Activated CD8-positive, alpha-beta memory T cell treated with anti-CD3 and anti-CD28 coated beads for 1 hour (primary cell): ENCODE results near the gene ATG7.

Experiments
- DNase-seq, 2 donors: peaks; one replicate each; pipeline ENCODE4 v3.0.0-alpha.2; 2020; ENCODE audit warnings: low read depth in 1 of 2; ENCODE audit errors: extremely low read depth in 1 of 2

Gene ATG7

DNA sequence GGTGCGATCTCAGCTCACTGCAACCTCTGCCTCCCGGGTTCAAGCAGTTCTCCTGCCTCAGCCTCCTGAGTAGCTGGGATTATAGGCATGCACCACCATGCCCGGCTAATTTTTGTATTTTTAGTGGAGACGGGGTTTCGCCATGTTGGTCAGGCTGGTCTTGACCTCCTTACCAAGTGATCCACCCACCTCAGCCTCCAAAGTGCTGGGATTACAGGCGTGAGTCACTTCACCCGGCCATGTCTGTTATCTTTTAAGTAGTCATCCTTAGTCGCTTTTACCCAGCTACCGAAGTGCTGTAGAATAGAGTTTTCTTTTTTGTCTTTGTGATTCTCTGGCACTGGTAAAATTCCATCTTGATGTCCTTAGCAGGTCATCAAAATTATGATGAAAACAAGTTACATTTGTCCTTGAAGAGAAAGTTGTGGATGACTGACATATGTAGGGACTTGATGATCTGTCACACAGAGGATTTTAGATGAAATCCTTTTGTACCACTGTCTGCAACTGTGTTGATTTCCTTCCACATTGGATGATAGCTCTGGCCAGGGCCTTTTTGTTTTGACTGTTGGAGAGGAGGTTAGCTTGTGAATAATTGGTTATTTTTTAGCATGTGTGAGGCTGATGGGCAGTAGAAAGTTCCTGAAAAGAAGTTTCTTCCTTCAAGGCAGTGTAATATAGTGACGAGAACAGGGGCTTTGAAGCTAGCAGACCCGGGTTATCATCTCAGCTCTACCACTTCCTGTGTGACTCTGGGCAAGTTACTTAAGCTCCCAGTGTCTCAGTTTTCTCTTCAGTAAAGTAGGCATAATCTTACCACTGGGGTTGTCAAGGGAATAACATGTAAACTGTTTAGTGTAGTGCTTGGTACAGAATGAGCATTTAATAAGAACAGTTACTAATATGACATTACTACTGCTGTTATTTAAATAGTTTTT lies 18.8 kb downstream of the ATG7 start:
- DNase-seq: no peak

DNA sequence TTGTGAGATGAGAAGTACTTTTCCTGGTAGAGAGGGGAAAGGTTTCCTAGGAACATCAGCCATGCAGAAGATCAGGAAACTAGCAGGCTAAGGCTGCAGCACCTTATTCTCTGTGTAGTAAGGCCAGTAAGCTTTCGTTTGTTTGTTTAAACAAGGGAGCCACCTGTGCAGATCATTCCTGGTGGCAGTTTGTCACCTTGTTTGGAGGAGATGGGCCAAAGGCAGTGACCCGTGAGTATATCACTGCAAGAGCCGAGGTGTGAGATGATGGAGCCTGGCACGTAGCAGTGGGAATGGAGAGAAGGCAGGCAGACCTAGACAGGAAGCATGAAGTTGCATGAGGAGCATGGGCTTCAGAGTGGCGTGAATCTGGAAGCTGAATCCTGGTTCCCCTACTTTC lies 19.6 kb downstream of the ATG7 start:
- no peak for DNase-seq

DNA sequence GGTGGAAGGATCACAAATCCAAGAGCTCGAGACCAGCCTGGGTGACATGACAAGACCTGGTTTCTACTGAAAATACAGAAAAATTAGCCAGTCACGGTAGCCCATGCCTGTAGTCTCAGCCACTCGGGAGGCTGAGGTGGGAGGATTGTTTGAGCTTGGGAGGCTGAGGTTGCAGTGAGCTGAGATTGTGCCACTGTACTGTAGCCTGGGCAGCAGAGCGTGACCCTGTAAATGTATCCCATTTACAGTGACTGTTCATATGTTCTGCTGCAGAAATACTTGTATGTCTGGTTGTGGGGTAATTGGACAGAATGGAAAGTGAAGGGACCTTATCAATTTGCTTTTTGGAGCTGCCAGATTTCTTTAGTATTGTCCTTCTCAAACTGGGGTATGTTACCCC lies 24.9 kb downstream of the ATG7 start:
- no peak for DNase-seq

DNA sequence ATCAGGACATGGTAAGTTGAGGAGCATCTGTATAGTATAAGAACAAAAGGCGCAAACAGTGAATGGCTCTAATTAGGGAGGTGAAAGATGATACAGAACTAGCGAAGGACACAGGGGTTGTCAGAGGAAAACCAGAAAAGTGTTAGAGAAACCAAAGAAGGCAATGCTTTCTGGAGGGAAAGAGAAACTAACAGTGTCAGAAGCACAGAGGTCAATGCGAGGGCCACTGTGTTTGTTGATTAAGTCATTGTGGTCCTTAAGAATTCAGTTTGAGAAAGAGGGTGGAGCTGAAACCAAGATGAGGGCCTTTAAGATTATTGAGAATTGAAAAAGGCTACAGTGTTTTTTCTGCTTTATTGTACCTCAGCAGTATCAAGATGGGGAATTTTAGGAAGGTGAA lies 28.8 kb downstream of the ATG7 start:
- no peak for DNase-seq

DNA sequence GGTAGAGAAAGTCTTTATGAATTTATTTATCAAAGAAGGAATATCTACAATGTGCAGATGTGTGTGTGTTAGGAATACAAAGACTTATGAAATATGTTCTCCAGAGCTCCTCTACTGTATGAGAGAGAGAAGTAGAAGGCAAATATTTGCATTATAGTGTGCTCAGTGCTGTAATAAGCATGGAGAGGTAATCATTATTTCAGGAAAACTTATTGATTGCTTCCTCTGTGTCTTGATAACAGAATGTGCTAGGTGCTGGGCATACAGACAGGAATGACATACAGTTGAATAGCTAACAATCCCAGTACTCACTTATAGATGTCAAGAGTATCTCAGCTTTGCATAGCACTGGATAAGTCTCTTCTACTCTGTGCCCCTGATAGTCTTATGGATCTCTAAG lies 30.2 kb downstream of the ATG7 start:
- no peak for DNase-seq

DNA sequence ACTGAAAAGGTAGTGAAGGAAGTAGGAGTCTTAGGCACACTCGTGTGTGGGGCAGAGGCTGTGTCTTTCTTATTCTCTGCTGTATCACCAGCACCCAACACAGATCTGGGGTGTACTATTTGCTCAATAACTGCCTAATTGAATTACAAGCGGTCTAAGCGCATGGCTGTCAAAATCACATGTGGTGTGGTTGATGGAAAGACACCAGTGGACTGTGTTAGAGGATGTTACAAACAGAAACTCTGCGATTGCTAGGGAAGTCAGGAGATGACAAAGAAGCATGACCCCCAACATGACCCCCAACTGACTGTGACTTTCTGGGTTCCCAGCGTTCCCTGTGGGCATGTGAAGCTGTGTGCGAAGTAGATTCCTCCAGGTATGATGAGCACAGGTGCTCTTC lies 32.0 kb downstream of the ATG7 start:
- DNase-seq: no peak

DNA sequence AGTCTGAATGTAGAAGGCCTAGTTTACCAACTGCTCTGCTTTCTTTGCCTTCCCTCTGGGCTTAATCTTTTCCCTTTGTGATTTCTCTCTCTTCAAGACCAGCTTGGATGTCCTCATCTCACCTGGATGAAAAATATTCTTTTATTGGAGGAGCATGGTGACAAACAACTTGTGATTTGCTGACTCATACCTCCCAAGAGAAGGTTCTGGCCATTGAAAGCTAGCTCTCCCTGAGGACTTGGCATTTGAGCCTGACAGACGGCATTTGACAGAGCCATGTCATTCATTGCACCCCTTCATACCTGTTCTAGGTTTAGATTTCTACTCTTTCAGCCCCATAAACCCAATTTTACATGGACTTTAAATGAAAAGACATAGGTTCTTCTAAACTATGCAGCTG lies 33.3 kb downstream of the ATG7 start:
- DNase-seq: no peak

DNA sequence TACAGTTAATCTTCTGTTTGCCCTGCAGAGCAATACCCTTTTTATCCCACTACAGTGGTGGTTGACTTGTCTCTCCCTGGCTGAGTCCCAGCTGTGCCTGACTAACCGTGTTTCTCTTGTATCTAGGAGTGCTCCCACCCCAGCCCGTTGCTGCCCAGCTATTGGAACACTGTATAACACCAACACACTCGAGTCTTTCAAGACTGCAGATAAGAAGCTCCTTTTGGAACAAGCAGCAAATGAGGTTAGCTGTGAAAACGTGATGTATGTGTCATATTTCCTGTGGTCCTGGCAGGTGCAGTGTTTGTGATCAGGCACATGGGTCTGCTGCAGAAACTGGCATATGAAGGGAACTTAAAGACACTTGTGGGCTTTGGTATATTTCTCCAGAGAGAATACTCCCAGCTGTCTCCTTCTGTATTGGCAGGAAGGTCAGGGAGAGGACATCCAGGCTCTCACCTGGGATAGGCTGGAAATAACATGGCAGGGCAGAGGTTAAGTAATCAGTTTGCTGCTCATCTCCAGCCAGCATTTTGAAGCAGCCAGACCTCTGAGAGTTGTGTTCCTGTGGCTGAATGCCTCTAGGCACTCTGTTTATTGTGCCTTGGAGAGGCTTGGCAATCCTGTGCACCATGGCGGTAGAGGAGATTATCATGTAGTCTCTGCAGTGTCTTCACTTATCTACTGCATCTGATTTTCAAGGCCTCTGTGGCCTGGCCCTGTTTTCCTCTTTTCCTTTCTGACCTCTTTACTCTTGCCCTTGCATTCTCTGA lies 34.8 kb downstream of the ATG7 start:
- DNase-seq: no peak

DNA sequence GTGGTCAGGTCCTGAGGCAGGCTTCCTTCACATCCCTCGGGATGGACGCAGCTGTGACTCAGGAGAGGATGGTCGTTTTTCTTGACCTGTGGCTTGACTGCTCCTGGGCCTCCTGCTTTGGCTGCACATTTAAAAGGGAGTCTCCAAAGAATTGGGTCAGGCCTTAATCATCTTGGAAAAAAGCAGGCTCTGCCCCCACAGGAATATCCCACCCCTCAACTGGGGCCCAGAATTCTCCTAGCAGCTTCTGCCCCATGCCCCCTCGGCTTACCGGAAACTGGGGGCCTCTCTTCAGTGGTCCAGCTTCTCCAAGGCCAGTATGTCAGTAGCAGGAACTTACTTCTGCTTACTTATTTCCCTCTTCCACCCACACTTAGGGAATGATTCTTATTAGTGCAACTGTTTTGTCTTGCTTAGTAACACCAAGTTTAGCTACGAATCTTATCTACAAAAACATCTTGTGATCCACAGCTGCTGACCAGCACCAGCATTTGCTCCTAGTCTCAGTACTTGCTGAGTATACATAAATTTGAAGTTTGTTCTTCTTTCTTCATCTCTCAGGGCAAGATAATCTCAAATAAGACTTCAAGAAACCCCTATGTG lies 35.7 kb downstream of the ATG7 start:
- no peak for DNase-seq

DNA sequence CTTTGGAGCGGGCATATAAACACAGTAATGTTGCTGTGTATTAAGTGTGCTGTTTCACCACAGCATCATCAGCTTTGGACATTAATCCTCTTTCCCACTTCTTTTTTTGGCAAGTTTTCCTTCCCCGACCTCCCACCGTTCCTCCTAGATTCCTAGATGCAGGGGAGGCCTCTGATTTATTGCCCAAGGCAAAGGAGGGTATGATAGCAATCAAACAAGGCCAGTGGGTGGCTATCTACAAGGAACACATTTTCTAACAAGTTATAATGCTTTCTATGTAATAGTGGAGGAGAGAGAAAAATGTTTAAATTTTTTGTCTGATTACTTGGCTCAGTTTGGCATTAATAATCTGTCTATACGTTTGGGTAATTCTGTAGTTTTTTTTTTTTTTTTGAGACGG lies 38.1 kb downstream of the ATG7 start:
- no peak for DNase-seq

DNA sequence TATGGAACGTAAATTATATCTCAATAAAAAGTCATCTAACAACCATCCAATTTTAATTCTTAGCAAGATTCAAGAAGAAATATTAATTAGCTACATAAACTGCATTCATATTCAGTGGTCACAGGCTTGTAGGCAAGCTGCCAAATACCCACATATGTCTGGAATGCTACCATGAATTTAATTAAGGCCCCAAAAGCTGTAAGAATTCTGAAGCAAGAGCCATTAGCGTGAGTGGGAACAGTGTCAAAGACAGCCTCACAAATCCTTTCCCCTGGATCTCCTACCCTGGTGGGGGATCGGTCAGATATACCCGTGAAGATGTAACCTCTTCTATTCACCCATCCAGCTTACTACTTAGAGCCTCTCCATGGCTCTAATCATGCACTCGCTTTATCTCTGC lies 40.0 kb downstream of the ATG7 start:
- DNase-seq: no peak

DNA sequence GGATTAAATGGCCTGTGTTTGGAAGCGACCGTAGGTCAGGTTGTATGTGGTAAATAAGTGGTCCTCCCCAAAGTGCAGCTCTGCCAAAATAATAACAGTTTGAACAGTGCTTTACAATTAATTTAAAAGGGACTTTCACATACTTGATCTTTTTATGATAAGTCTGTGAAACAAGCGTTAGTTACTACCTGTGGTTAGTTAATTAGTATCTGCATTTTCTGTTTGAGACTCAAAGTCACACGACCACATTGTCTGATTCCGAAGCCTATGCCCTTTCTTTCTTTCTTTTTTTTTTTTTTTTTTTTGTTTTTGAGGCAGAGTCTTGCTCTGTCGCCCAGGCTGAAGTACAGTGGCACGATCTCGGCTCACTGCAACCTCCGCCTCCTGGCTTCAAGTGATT lies 45.1 kb downstream of the ATG7 start:
- DNase-seq: no peak

DNA sequence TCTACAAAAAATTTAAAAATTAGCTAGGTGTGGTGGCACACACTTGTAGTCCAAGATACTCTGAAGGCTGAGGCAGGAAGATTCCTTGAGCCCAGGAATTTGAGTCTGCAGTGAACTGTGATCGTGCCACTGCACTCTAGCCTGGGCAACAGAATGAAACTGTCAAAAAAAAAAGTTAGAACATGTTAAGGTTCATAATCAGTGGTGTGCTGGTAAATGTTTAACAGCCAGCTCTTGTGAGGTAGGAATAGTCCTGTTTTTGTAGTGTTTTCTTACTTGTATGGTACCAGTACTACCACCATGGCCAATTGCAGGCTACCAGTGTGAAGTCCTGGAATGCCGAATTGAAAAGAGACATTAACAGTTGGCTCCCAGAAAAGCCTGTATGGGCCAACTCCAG lies 50.7 kb downstream of the ATG7 start:
- DNase-seq: no peak

DNA sequence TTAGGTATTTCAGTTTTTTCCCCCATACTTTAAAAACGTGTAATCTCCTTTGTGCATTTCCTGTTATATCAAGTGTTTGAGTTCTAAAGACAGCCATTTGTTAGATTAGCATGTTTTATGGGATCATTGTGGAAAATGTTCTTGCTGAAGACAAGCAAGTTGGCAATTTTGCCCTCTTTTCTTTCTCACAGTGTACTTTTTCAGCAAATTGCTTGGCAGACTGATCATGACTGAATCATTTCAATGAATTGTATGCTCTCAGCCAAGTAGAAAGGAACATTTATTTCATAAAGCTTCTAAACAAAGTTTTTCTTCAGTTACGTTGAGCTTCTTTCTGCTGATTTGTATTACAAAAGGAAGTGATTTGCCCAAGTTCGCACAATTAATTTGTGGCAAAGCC lies 51.6 kb downstream of the ATG7 start:
- DNase-seq: no peak

DNA sequence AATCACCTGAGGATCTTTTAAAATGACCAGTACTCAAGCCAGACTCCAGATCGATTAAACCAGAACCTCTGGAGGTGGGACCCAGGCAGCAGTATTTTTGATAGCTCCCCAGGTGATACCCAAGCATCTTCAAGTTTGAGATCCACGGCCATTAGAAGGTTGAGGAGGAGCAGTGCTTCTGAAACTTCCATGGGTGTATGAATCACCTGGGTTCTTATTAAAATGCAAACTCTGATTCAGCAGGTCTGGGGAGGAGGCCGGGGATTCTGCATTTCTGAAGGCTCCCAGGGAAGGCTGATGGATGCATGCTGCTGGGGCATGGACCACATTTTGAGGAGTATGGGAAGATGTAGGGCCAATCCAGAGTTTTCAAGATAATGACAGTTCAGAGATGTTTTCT lies 55.4 kb downstream of the ATG7 start:
- DNase-seq: no peak

DNA sequence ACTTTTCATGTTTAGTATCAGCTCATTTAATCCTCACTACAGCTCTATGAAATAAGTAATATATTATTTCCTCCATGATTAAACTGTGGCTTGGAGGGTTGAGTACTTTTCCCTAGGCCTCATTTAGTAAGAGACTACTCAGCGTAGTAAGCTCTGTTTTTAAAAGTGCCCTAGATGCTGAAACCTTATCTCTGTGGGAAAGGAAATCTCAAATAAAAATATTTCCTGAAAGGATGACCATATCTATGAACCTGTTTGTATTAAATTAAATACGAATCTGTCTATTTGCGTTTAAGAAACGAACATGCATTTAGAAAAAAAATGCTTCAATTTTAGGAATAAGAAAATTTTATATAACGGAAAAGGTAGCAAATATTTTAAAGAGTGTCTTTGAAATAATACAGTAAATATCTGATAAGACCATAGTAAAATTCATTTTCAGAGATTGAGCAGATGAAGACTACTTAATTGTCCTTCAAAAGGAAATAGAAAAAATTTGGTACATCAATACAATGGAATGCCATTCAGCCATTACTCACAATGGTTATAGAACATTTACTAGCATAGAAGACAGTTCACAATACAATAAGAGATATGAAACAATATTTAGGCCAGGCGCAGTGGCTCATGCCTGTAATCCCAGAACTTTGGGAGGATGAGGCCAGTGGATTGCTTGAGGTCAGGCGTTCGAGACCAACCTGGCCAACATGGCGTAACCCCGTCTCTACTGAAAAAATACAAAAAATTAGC lies 56.2 kb downstream of the ATG7 start:
- no peak for DNase-seq

DNA sequence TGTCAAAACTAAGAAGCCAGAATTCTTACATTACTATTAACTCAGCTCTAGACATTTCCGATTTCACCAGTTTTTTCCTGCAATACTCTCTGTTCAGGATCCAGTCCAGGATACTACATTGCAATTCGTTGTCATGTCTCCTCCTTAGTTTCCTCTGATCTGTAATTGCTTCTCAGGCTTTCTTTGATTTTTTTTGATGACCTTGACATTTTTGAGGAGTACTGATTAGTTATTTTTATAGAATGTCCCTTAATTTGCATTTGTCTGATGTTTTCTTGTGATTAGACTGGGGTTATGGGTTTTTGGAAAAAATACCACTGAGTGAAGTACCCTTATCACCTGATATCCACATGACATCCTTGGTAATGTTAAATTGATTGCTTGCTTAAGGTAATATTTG lies 57.6 kb downstream of the ATG7 start:
- DNase-seq: no peak

DNA sequence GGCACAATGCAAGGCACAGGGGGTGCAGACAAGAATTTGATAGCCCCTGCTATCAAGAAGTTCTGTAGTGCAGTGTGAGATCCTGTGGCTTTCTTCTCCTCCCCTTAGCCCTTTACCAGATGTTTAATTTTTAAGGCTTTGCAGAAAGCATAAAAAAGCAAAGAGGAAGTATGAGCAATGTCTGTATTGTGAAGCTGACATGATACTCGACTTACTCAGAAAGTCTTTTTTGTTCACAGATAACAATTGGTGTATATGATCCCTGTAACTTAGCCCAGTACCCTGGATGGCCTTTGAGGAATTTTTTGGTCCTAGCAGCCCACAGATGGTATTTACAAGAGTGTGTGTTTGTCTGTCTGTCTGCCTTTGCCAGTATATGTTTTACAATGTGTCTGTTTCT lies 58.9 kb downstream of the ATG7 start:
- DNase-seq: no peak

DNA sequence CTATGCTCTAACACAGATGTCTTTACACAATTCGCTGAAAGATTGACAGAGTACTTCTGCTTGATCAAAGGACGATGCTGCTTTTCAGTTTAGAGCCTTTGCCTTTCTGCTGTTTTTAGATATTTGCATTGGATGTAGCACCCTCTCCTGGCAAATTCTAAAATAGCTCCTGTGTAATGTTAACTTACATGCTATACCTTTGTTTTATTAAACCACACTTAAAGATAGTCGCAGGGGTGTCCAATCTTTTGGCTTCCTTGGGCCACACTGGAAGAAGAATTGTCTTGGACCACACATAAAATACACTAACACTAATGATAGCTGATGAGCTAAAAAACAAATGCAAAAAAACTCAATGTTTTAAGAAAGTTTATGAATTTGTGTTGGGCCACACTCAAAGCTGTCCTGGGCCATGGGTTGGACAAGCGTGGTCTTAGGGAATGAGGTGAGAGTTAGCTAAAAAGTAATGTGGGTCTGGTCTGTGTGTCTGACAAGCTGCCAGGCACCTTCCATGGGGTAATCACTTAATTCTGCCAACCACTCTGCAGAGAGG lies 62.9 kb downstream of the ATG7 start:
- DNase-seq: no peak

DNA sequence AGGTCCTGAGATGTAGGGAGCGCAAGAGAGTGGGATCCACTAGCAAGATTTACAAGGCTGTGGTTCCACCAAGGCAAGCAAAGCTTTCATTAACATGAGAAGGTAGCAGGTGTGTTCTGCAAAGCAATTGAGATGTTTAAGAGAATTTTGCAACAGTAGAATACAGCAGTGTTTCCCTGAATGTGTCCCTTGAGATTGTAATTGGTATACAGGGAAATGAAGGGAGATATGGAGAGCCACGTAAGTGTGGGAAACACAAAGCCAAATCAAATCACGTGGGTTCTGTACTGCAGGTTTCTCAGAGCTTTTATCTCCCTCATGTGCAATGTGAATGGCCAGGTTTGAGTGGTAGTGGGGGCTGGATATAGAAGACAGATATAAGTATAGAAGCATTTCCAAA lies 67.3 kb downstream of the ATG7 start:
- no peak for DNase-seq

DNA sequence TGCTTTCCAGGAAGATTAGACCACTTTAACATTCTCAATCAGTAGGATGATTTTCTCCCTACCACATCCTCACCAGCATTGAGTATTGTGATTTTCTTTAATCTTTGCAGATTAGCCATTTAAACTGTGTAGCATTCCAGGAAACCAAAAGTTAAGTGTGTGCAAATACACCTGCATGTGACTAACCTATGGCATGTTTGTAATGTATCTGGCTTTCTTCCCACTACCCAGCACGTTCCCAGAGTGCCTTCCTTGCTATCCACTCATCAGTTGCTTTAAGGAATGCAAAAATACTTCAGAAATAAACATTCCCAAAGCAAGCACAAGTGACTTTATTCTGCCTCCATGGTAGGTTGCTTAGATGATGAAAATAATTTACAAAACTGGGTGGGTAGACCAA lies 74.2 kb downstream of the ATG7 start:
- no peak for DNase-seq
